ENCODE results near the gene ABTB2. TPM values are rescaled to one million over a fixed set of nuclear protein-coding genes. Genes with fewer than 3 reads are reported as not detected.

The ABTB2 gene
- total RNA-seq, 6 experiments from 2014 or later = 6.0 to 14.9 (median 10.0) TPM

DNA sequence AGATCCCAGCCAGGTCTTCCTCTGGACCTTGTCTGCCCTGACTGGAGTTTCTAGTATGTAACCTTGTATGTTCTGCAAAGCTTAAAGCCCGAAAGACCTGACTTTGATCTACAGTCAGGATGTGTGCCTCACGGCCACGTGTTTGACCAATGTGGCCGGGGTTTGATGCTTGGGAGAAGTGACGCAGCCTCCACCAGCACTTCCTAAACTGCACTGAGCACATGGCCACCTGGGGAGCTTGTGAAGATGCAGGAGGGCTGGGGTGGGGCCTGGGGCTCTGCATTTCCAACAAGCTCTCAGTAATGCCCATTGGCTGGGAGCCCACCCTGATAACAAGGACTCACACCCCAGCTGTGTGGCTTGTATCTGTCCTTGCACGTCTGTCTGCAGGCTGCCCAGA, 199.1 kb downstream of the ABTB2 start:
- Histone ChIP-seq H3K4me1 (peaks cover 0 to 7% (median 3%) of the 10 kb centered on the region in 4 donors), H3K27me3 (no peaks in the 10 kb centered on the region), H3K9me3 (no peaks in the 10 kb centered on the region), H3K4me3 (no peak overlapping the region), H3K27ac (no peak overlapping the region), H3K36me3 (peaks cover 0 to 23% (median under 1%) of the 10 kb centered on the region in 4 donors)
- intact Hi-C loops (cut with DNase I) = no loop called here
- WGBS (ENCODE audit: insufficient coverage, low coverage, low lambda C conversion rate, missing lambda C conversion rate) = 40% methylated on average over 1 of the region's 6 CpGs
- ATAC-seq (no peak), DNase-seq (no peak)
- TF ChIP-seq, protein P1, sequence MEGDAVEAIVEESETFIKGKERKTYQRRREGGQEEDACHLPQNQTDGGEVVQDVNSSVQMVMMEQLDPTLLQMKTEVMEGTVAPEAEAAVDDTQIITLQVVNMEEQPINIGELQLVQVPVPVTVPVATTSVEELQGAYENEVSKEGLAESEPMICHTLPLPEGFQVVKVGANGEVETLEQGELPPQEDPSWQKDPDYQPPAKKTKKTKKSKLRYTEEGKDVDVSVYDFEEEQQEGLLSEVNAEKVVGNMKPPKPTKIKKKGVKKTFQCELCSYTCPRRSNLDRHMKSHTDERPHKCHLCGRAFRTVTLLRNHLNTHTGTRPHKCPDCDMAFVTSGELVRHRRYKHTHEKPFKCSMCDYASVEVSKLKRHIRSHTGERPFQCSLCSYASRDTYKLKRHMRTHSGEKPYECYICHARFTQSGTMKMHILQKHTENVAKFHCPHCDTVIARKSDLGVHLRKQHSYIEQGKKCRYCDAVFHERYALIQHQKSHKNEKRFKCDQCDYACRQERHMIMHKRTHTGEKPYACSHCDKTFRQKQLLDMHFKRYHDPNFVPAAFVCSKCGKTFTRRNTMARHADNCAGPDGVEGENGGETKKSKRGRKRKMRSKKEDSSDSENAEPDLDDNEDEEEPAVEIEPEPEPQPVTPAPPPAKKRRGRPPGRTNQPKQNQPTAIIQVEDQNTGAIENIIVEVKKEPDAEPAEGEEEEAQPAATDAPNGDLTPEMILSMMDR (IDR thresholded peaks at IDR 0.05) = no peak
- no peak for TF ChIP-seq POLR2A (IDR thresholded peaks at IDR 0.05)

DNA sequence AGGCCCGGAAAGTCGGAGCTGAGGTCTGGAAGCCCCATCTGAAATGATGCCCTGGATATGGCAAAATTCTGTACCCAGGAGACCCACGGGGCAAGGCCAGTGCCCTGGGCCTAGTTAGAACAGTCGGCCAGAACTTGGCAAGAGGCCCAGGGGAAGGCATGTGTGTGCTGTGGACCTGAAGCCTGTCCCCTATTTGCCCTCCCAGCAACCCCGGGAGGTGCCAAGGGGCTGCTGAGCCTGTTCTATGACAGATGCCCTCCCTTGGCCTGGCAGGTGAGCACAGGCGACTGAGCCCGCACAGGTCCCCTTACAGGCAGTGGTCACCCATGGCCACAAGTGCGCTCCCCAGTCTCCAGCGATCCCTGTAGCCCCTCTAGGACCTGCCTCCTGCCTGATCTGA, 200.6 kb downstream of the ABTB2 start:
- Histone ChIP-seq H3K36me3 (peaks cover 0 to 25% (median 2%) of the 10 kb centered on the region in 4 donors), H3K4me1 (peaks cover 0 to 7% (median 3%) of the 10 kb centered on the region in 4 donors), H3K27ac (no peak overlapping the region), H3K27me3 (no peaks in the 10 kb centered on the region), H3K9me3 (no peaks in the 10 kb centered on the region), H3K4me3 (no peak overlapping the region)
- TF ChIP-seq, protein P1 (IDR thresholded peaks at IDR 0.05) = no peak
- TF ChIP-seq POLR2A (IDR thresholded peaks at IDR 0.05) = no peak
- peak; percentile 50 to 83 (median 63) for ATAC-seq
- peak; percentile 66 to 88 (median 84) for DNase-seq
- 33% methylated on average over 2 of the region's 9 CpGs for WGBS (ENCODE audit: insufficient coverage, low coverage, low lambda C conversion rate, missing lambda C conversion rate)
- intact Hi-C loops (cut with DNase I) = no loop called here

DNA sequence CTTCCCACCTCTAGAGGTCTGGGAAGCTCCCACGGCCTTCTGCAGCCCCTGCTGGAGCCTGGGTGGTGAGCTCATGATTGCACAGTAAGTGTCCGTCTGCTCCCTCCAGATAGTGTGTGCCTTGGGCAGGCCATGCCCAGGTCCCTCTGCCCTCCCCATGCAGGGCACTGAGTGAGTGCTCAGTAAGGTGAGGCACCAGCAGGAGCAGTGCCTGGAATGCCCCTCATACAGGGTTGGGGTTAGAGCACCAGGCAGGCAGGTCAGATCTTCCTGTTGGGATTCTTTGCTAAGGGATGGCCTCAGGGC, 202.1 kb downstream of the ABTB2 start:
- H3K27ac ChIP-seq = no peak overlapping the region
- no peak for DNase-seq
- H3K27me3 ChIP-seq = no peaks in the 10 kb centered on the region
- TF ChIP-seq, protein P1 (IDR thresholded peaks at IDR 0.05) = no peak
- TF ChIP-seq POLR2A (IDR thresholded peaks at IDR 0.05) = no peak
- WGBS (ENCODE audit: insufficient coverage, low coverage, low lambda C conversion rate, missing lambda C conversion rate) = no CpG with 5 or more reads among the region's 2 CpGs
- H3K4me3 ChIP-seq = no peak overlapping the region
- peaks cover 0 to 7% (median 3%) of the 10 kb centered on the region in 4 donors for H3K4me1 ChIP-seq
- intact Hi-C loops (cut with DNase I) = no loop called here
- ATAC-seq = peak in 1 of 4 donors; percentile 2
- H3K36me3 ChIP-seq = peaks cover 0 to 15% (median 2%) of the 10 kb centered on the region in 4 donors
- no peaks in the 10 kb centered on the region for H3K9me3 ChIP-seq

DNA sequence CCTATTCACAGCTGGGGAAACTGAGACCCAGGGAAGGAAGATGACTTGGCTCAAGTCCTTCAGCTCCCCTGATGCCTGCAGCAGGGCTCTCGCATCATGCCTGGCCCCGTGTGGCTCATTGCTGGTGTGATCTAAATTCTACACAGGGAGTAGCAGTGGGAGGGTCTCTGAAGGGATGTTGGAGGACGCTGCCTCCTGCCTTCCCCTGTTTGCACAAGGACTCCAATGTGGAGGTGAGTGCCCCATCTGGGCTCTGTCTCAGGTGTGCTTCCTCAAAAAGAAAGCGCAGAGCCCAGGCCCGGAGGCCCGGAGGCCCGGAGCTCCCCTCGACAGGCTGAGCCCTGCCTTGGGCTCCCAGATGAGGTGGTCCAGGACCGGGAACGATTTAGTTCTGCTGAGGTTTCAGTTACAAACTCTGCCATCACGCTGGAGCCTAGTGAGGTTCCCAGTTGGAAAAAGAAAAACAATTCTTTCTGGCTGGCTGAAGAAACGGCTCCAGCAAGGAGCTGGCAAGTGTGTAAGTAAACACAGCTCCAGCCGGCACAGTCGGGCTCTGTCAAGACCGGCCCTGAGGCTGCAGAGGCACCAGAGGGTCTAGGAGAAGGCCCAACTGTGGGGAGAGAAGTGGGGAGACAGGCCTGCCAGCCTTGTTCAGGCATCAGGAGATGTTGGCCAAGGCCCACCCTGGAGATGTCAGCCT, 202.6 kb downstream of the ABTB2 start:
- intact Hi-C loops (cut with DNase I) = no loop called here
- H3K36me3 ChIP-seq = peaks cover 0 to 18% (median 2%) of the 10 kb centered on the region in 4 donors
- H3K27ac ChIP-seq = no peak overlapping the region
- no peak for DNase-seq
- ATAC-seq = no peak
- no peaks in the 10 kb centered on the region for H3K27me3 ChIP-seq
- TF ChIP-seq POLR2A (IDR thresholded peaks at IDR 0.05) = no peak
- TF ChIP-seq, protein P1 (IDR thresholded peaks at IDR 0.05) = no peak
- WGBS (ENCODE audit: insufficient coverage, low coverage, low lambda C conversion rate, missing lambda C conversion rate) = 80% methylated on average over 3 of the region's 15 CpGs
- no peak overlapping the region for H3K4me3 ChIP-seq
- peaks cover 0 to 7% (median 3%) of the 10 kb centered on the region in 4 donors for H3K4me1 ChIP-seq
- H3K9me3 ChIP-seq = no peaks in the 10 kb centered on the region

Measured in right lobe of liver (tissue), 6 donors.